Ectodermal cell (in vitro differentiated cells): ENCODE data around the gene ACER3.

ENCODE experiments used
- H3K27ac ChIP-seq: 2 replicates; pipeline ENCODE4 v1.7.0; 2013; ENCODE audit warnings: mild to moderate bottlenecking, low read depth, low read length; ENCODE audit not compliant: insufficient read depth, poor library complexity, severe bottlenecking
- H3K27me3 ChIP-seq: 2 replicates; pipeline ENCODE4 v1.7.0; 2013; ENCODE audit warnings: mild to moderate bottlenecking, low read length; ENCODE audit not compliant: insufficient read depth, control insufficient read depth, poor library complexity, severe bottlenecking
- H3K36me3 ChIP-seq: one replicate; pipeline ENCODE4 v1.7.0; 2013; ENCODE audit warnings: low read length; ENCODE audit not compliant: control insufficient read depth, insufficient read depth
- H3K4me1 ChIP-seq: one replicate; pipeline ENCODE4 v1.7.0; 2013; ENCODE audit warnings: low read length; ENCODE audit not compliant: control insufficient read depth, insufficient read depth
- H3K4me3 ChIP-seq: 2 replicates; pipeline ENCODE4 v1.7.0; 2013; ENCODE audit warnings: low read depth, low read length, control low read depth; ENCODE audit not compliant: insufficient read depth
- H3K9me3 ChIP-seq: 2 replicates; pipeline ENCODE4 v1.7.0; 2013; ENCODE audit warnings: mild to moderate bottlenecking, low read length, moderate library complexity; ENCODE audit not compliant: control insufficient read depth
- WGBS, 2 experiments: methylation state at CpG; one replicate each; pipeline ENCODE4 v1.1.7; 2013; ENCODE audit warnings: missing lambda C conversion rate in 2 of 2; 5-methylcytosine and 5-hydroxymethylcytosine counted together

The ACER3 gene

GRCh38 chr11:76863196-76863777 is 2.6 kb downstream of the ACER3 start:
- no peak overlapping the region for H3K4me3 ChIP-seq
- H3K9me3 ChIP-seq: no peaks in the 10 kb centered on the region
- no peaks in the 10 kb centered on the region for H3K36me3 ChIP-seq
- H3K27ac ChIP-seq: no peak overlapping the region
- WGBS, 2 experiments: 95 to 97% methylated on average over 2 of the region's 3 CpGs
- peaks cover 9% of the 10 kb centered on the region for H3K4me1 ChIP-seq
- no peaks in the 10 kb centered on the region for H3K27me3 ChIP-seq

GRCh38 chr11:76872959-76873827 is 12.5 kb downstream of the ACER3 start:
- no peak overlapping the region for H3K4me3 ChIP-seq
- H3K27me3 ChIP-seq: no peaks in the 10 kb centered on the region
- H3K9me3 ChIP-seq: no peaks in the 10 kb centered on the region
- H3K27ac ChIP-seq: no peak overlapping the region
- H3K4me1 ChIP-seq: no peaks in the 10 kb centered on the region
- WGBS, 2 experiments: 90 to 93% methylated on average over 6 of the region's 6 CpGs
- H3K36me3 ChIP-seq: no peaks in the 10 kb centered on the region

- no peak overlapping the region for H3K4me3 ChIP-seq
- H3K27me3 ChIP-seq: no peaks in the 10 kb centered on the region
- H3K9me3 ChIP-seq: no peaks in the 10 kb centered on the region
- no peaks in the 10 kb centered on the region for H3K36me3 ChIP-seq
- no peaks in the 10 kb centered on the region for H3K4me1 ChIP-seq
- H3K27ac ChIP-seq: no peak overlapping the region
- WGBS, 2 experiments: 83 to 94% methylated on average over 1 to 2 of the region's 2 CpGs
Observed at GRCh38 chr11:76878014-76878413, 17.3 kb downstream of the ACER3 start.

GRCh38 chr11:76880314-76880713 is 19.6 kb downstream of the ACER3 start:
- H3K27ac ChIP-seq: no peak overlapping the region
- H3K4me1 ChIP-seq: no peaks in the 10 kb centered on the region
- no peaks in the 10 kb centered on the region for H3K27me3 ChIP-seq
- no peak overlapping the region for H3K4me3 ChIP-seq
- WGBS, 2 experiments: 93 to 94% methylated on average over 2 of the region's 2 CpGs
- H3K9me3 ChIP-seq: no peaks in the 10 kb centered on the region
- H3K36me3 ChIP-seq: no peaks in the 10 kb centered on the region

GRCh38 chr11:76880956-76881355 is 20.2 kb downstream of the ACER3 start:
- H3K36me3 ChIP-seq: no peaks in the 10 kb centered on the region
- no peak overlapping the region for H3K4me3 ChIP-seq
- no peaks in the 10 kb centered on the region for H3K27me3 ChIP-seq
- no peak overlapping the region for H3K27ac ChIP-seq
- WGBS, 2 experiments: 85 to 95% methylated on average over 3 to 4 of the region's 4 CpGs
- no peaks in the 10 kb centered on the region for H3K9me3 ChIP-seq
- no peaks in the 10 kb centered on the region for H3K4me1 ChIP-seq

- Histone ChIP-seq H3K27me3 (no peaks in the 10 kb centered on the region), H3K9me3 (no peaks in the 10 kb centered on the region), H3K27ac (no peak overlapping the region), H3K4me1 (no peaks in the 10 kb centered on the region), H3K36me3 (no peaks in the 10 kb centered on the region), H3K4me3 (no peak overlapping the region)
- WGBS, 2 experiments: 95% methylated on average over 9 of the region's 9 CpGs
Observed at GRCh38 chr11:76885390-76886097, 24.8 kb downstream of the ACER3 start.

GRCh38 chr11:76888989-76889388 is 28.3 kb downstream of the ACER3 start:
- Histone ChIP-seq H3K27me3 (no peaks in the 10 kb centered on the region), H3K9me3 (no peaks in the 10 kb centered on the region), H3K4me1 (no peaks in the 10 kb centered on the region), H3K4me3 (no peak overlapping the region), H3K36me3 (no peaks in the 10 kb centered on the region), H3K27ac (no peak overlapping the region)
- WGBS, 2 experiments: 89 to 100% methylated on average over 1 of the region's 1 CpG

GRCh38 chr11:76889411-76889975 is 28.8 kb downstream of the ACER3 start:
- no peak overlapping the region for H3K4me3 ChIP-seq
- H3K27me3 ChIP-seq: no peaks in the 10 kb centered on the region
- H3K36me3 ChIP-seq: no peaks in the 10 kb centered on the region
- no peaks in the 10 kb centered on the region for H3K9me3 ChIP-seq
- H3K4me1 ChIP-seq: no peaks in the 10 kb centered on the region
- H3K27ac ChIP-seq: no peak overlapping the region
- WGBS, 2 experiments: no CpG with 5 or more reads among the region's 1 CpG

- H3K4me1 ChIP-seq: no peaks in the 10 kb centered on the region
- H3K27me3 ChIP-seq: no peaks in the 10 kb centered on the region
- WGBS, 2 experiments: 100% methylated on average over 3 of the region's 3 CpGs
- H3K36me3 ChIP-seq: no peaks in the 10 kb centered on the region
- no peak overlapping the region for H3K27ac ChIP-seq
- no peaks in the 10 kb centered on the region for H3K9me3 ChIP-seq
- H3K4me3 ChIP-seq: no peak overlapping the region
Observed at GRCh38 chr11:76890329-76890728, 29.6 kb downstream of the ACER3 start.

GRCh38 chr11:76891285-76891684 is 30.6 kb downstream of the ACER3 start:
- Histone ChIP-seq H3K9me3 (no peaks in the 10 kb centered on the region), H3K27me3 (no peaks in the 10 kb centered on the region), H3K36me3 (no peaks in the 10 kb centered on the region), H3K27ac (no peak overlapping the region), H3K4me3 (no peak overlapping the region), H3K4me1 (no peaks in the 10 kb centered on the region)
